Right lobe of liver (tissue), 6 donors: ENCODE results near the gene WDR54. TPM values are rescaled to one million over a fixed set of nuclear protein-coding genes. Genes with fewer than 3 reads are reported as not detected.

Source experiments
- ATAC-seq, 4 donors: fragments of 200-7000 bp; cut with Tn5 transposase; one replicate each; pipeline ENCODE4 v1.9.1; 2020; ENCODE audit warnings: mild to moderate bottlenecking in 4 of 4, moderate library complexity in 4 of 4
- DNase-seq, 3 donors: peaks; one replicate each; pipeline ENCODE4 v3.0.0-alpha.2; 2020
- H3K27ac ChIP-seq, 3 donors: fragments of 200-600 bp; one replicate each; pipeline ENCODE4 v1.8.0; 2022
- H3K27me3 ChIP-seq, 2 donors: fragments of 200-600 bp; one replicate each; pipeline ENCODE4 v1.8.0; 2022
- H3K36me3 ChIP-seq, 4 donors: fragments of 200-600 bp; sonication (generic) in 1 of 4; one replicate each; pipeline versions ENCODE4 v1.5.1 to v1.8.0; 2017 to 2022; ENCODE audit warnings: control low read depth in 1 of 4
- H3K4me1 ChIP-seq, 4 donors: fragments of 200-600 bp; sonication (generic) in 1 of 4; one replicate each; pipeline versions ENCODE4 v1.5.1 to v1.8.0; 2017 to 2022; ENCODE audit warnings: control low read depth in 1 of 4
- H3K4me3 ChIP-seq, 3 donors: fragments of 200-600 bp; one replicate each; pipeline ENCODE4 v1.8.0; 2022
- H3K9me3 ChIP-seq, 4 donors: fragments of 200-600 bp; sonication (generic) in 1 of 4; one replicate each; pipeline versions ENCODE4 v1.5.1 to v1.8.0; 2017 to 2022; ENCODE audit warnings: control low read depth in 1 of 4
- CTCF ChIP-seq, 4 donors: fragments of 200-600 bp in 3 of 4; fragments of 450-650 bp in 1 of 4; IDR thresholded peaks; one replicate each; pipeline versions ENCODE4 v1.5.1 to v1.8.0; 2016 to 2022; ENCODE audit warnings: antibody characterized with exemption in 4 of 4, mild to moderate bottlenecking in 2 of 4
- POLR2A ChIP-seq: fragments of 450-650 bp; IDR thresholded peaks from one replicate; pipeline ENCODE4 v1.6.1; 2017; ENCODE audit warnings: antibody characterized with exemption, mild to moderate bottlenecking
- WGBS: methylation state at CpG from one replicate; pipeline ENCODE4 v1.1.6; 2018; ENCODE audit warnings: low coverage, low lambda C conversion rate; ENCODE audit not compliant: insufficient coverage; ENCODE audit errors: missing lambda C conversion rate; 5-methylcytosine and 5-hydroxymethylcytosine counted together
- intact Hi-C, 2 donors: fragments of 100-400 bp; cut with DNase I; formaldehyde crosslinking; loops; one replicate each; pipeline versions ENCODE4 v1.11.2 to v1.14.1; 2022
- total RNA-seq, 6 experiments: library from RNA; depleted of rRNA in 2 of 6; stranded (reverse); fragments of >200 nt in 2 of 6; fragmentation: NEBNext Ultra II Directional in 3 of 6; extraction: Animal tissue kit (Norgen Biotek cat#: 25700) in 3 of 6; gene quantifications; one replicate each; pipeline versions ENCODE4 v1.1.0 to v1.2.4, GENCODE V29; 2016 to 2023
- donor health status: DM: no; HTN: yes; CAD: no.
- donor health status: DM: no; HTN: no; CAD: no.
- donor health status: DM: no; HTN: no; CAD: no.
- donor health status: DM: no; HTN: yes; CAD: no.
- donor health status: DM: no; HTN: yes; CAD: no.

The WDR54 gene
- total RNA-seq, 6 experiments from 2014 or later: 1.6 to 5.3 (median 2.2) TPM

DNA sequence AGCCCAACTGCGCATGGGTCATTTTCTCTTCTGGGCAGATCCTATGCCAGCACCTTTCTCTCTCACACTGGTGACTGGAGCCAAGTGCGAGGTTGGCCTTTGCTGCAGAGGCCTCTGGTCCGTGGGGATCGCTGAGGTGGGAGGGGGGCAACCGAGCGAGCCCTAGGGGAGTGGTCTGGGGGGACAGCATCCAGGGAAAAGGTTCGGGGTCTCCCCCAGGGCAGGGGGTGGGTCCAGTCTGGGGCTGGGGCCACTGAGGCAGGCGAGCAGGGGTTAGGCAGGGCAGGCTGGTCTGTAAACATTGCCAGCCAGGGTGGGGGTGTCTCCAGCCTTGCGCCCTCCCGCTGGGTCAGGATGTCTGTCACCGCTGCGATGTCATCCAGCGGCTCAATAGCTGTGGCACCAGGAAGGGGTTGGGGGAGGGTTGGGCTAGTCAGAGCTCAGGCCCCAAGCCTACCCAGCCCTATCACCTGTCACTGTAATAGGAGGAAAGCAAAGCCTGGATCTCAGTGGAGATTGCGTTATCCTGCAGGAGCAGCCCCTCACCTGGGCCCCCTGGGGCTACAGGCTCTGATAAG is 4.7 kb downstream of the WDR54 start:
- intact Hi-C loops: no loop called here
- 100% methylated on average over 1 of the region's 14 CpGs for WGBS
- Histone ChIP-seq H3K36me3 (peaks cover 0 to 49% (median 17%) of the 10 kb centered on the region in 4 donors), H3K27me3 (no peaks in the 10 kb centered on the region), H3K4me1 (peaks cover 0 to 33% (median 14%) of the 10 kb centered on the region in 4 donors), H3K4me3 (no peak overlapping the region), H3K9me3 (no peaks in the 10 kb centered on the region), H3K27ac (no peak overlapping the region)
- TF ChIP-seq POLR2A (no peak), CTCF (IDR thresholded peaks at IDR 0.05) (no peak)
- ATAC-seq: no peak
- DNase-seq: peak in 1 of 3 donors; percentile 48

GRCh38 chr2:74427551-74427950 is 6.0 kb downstream of the WDR54 start:
- 100% methylated on average over 1 of the region's 3 CpGs for WGBS
- H3K9me3 ChIP-seq: no peaks in the 10 kb centered on the region
- peaks cover 0 to 29% (median 15%) of the 10 kb centered on the region in 4 donors for H3K4me1 ChIP-seq
- ATAC-seq (no peak), DNase-seq (no peak)
- H3K4me3 ChIP-seq: no peak overlapping the region
- H3K27me3 ChIP-seq: no peaks in the 10 kb centered on the region
- H3K36me3 ChIP-seq: peaks cover 0 to 59% (median 20%) of the 10 kb centered on the region in 4 donors
- no peak for TF ChIP-seq POLR2A
- no peak for TF ChIP-seq CTCF (IDR thresholded peaks at IDR 0.05)
- no peak overlapping the region for H3K27ac ChIP-seq
- intact Hi-C loops: no loop called here

DNA sequence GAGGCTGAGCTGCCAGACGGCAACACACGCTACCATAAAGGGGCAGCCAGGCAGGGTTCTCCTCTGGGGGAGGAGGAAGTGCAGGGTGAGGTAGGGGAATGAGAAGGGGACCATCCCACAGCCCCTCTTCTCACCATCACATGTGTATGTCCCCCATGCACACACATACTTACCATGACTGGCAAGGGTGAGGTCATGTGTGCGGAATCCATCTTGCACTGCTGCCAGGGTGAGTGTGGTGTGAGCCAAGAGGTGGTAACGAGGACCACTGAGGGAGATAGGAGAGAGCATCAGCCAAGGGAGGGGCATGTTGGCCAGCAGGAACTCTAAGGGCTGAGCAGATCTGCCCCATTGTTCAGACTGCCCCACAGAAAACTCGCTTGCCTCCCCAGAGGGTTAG is 7.1 kb downstream of the WDR54 start:
- peaks cover 0 to 59% (median 20%) of the 10 kb centered on the region in 4 donors for H3K36me3 ChIP-seq
- no peak for TF ChIP-seq CTCF (IDR thresholded peaks at IDR 0.05)
- TF ChIP-seq POLR2A: no peak
- peaks cover 0 to 29% (median 15%) of the 10 kb centered on the region in 4 donors for H3K4me1 ChIP-seq
- no peaks in the 10 kb centered on the region for H3K9me3 ChIP-seq
- H3K27me3 ChIP-seq: no peaks in the 10 kb centered on the region
- H3K4me3 ChIP-seq: no peak overlapping the region
- ATAC-seq: no peak
- no peak overlapping the region for H3K27ac ChIP-seq
- DNase-seq: no peak
- 93% methylated on average over 2 of the region's 5 CpGs for WGBS
- intact Hi-C loops: no loop called here

- 14% methylated on average over 3 of the region's 18 CpGs for WGBS
- no peaks in the 10 kb centered on the region for H3K27me3 ChIP-seq
- DNase-seq (peak; percentile 70 to 92 (median 85)), ATAC-seq (peak; percentile 84 to 89 (median 88))
- no peaks in the 10 kb centered on the region for H3K9me3 ChIP-seq
- intact Hi-C loops: no loop called here
- H3K4me1 ChIP-seq: peaks cover 0 to 29% (median 15%) of the 10 kb centered on the region in 4 donors
- H3K27ac ChIP-seq: peak overlapping the region in 2 of 3 donors; percentile 23 to 63
- H3K36me3 ChIP-seq: peaks cover 0 to 59% (median 20%) of the 10 kb centered on the region in 4 donors
- no peak for TF ChIP-seq POLR2A
- no peak for TF ChIP-seq CTCF (IDR thresholded peaks at IDR 0.05)
- peak overlapping the region in 2 of 3 donors; percentile 43 for H3K4me3 ChIP-seq
Measured at GRCh38 chr2:74429487-74430451, 8.2 kb downstream of the WDR54 start.
